Kidney epithelial cell (primary cell): Measurements from ENCODE around the gene TERT. TPM values are rescaled to one million over a fixed set of nuclear protein-coding genes. Genes with fewer than 3 reads are reported as not detected.

ENCODE experiments used
- DNase-seq: peaks from one replicate; pipeline ENCODE4 v3.0.0-alpha.2; 2010; ENCODE audit warnings: low read depth
- H3K27me3 ChIP-seq: 2 replicates; pipeline ENCODE4 v1.6.0; 2011; ENCODE audit warnings: low read length; ENCODE audit not compliant: control insufficient read depth, insufficient read depth
- H3K36me3 ChIP-seq: 2 replicates; pipeline ENCODE4 v1.5.1; 2011; ENCODE audit warnings: low read length; ENCODE audit not compliant: control insufficient read depth, insufficient read depth
- H3K4me3 ChIP-seq: 2 replicates; pipeline ENCODE4 v1.5.1; 2011; ENCODE audit warnings: low read depth, mild to moderate bottlenecking, control low read depth, low read length
- CTCF ChIP-seq: IDR thresholded peaks from 2 replicates; pipeline ENCODE4 v1.5.1; 2011; ENCODE audit warnings: mild to moderate bottlenecking, moderate library complexity, low read length, control low read depth, inconsistent platforms; ENCODE audit not compliant: insufficient read depth, poor library complexity, severe bottlenecking
- total RNA-seq: library from RNA; depleted of rRNA; stranded (reverse); fragments of >200 nt; gene quantifications from 2 replicates; pipeline ENCODE4 v1.2.3, GENCODE V29; 2015

The TERT gene
- total RNA-seq, 1 donor from 2014 or later, result not detected

- no peak for TF ChIP-seq CTCF
Observed at GRCh38 chr5:1228120-1228519, 66.7 kb downstream of the TERT start.

GRCh38 chr5:1227667-1228066 lies 67.2 kb downstream of the TERT start:
- H3K4me3 ChIP-seq, result no peak overlapping the region
- no peak for TF ChIP-seq CTCF
- no peak for DNase-seq
- H3K36me3 ChIP-seq, result no peaks in the 10 kb centered on the region
- H3K27me3 ChIP-seq, result peaks cover 30% of the 10 kb centered on the region

More at GRCh38 chr5:1228120-1228519, 66.7 kb downstream of the TERT start:
- DNase-seq, result no peak
- no peak overlapping the region for H3K4me3 ChIP-seq
- H3K27me3 ChIP-seq, result peaks cover 30% of the 10 kb centered on the region
- H3K36me3 ChIP-seq, result no peaks in the 10 kb centered on the region

- Histone ChIP-seq H3K27me3 (peaks cover 30% of the 10 kb centered on the region), H3K4me3 (no peak overlapping the region), H3K36me3 (no peaks in the 10 kb centered on the region)
- no peak for DNase-seq
- no peak for TF ChIP-seq CTCF
Observed at GRCh38 chr5:1226839-1227581, 67.9 kb downstream of the TERT start.

GRCh38 chr5:1226231-1226630 lies 68.6 kb downstream of the TERT start:
- H3K27me3 ChIP-seq, result peaks cover 30% of the 10 kb centered on the region
- no peak for TF ChIP-seq CTCF
- H3K36me3 ChIP-seq, result no peaks in the 10 kb centered on the region
- no peak overlapping the region for H3K4me3 ChIP-seq
- no peak for DNase-seq

- no peak for TF ChIP-seq CTCF
- Histone ChIP-seq H3K36me3 (no peaks in the 10 kb centered on the region), H3K27me3 (peaks cover 30% of the 10 kb centered on the region), H3K4me3 (no peak within 1 kb of the TSS)
- no peak for DNase-seq
Observed at GRCh38 chr5:1225081-1225480, 69.8 kb downstream of the TERT start, which contains the start of gene SLC6A18. SLC6A18 (plus strand) TSS chr5:1225381; CDS start chr5:1225478, 97 bp downstream.

- TF ChIP-seq CTCF, result no peak
- peaks cover 28% of the 10 kb centered on the region for H3K27me3 ChIP-seq
Observed at GRCh38 chr5:1224631-1225030, 70.2 kb downstream of the TERT start.

More at GRCh38 chr5:1224631-1225030, 70.2 kb downstream of the TERT start:
- Histone ChIP-seq H3K4me3 (no peak overlapping the region), H3K36me3 (no peaks in the 10 kb centered on the region)
- no peak for DNase-seq
